Measurements from ENCODE around the gene MVP.
"Not testable (repeated sequence)": the region's sequence is repeated elsewhere in the genome, so short reads cannot be mapped to it uniquely, and the experiment has no call there.

Gene MVP

GRCh38 chr16:29815793-29816693 lies 4.2 kb upstream of the MVP start, which contains the start of gene PAGR1:
Gene PAGR1, plus strand, starts transcription at chr16:29816152. Its CDS starts 374 bp downstream, at chr16:29816526.
- peak; percentile 99 for DNase-seq (ENCODE audit: low read depth)

- DNase-seq (ENCODE audit: low read depth) = peak; percentile 52
Measured at GRCh38 chr16:29816694-29817441, 3.4 kb upstream of the MVP start.

GRCh38 chr16:29818082-29818481 lies 2.2 kb upstream of the MVP start:
- no peak for DNase-seq (ENCODE audit: low read depth)

GRCh38 chr16:29819506-29819905 lies 756 bp upstream of the MVP start:
- DNase-seq (ENCODE audit: low read depth) = no peak

- DNase-seq (ENCODE audit: low read depth) = no peak
Measured at GRCh38 chr16:29820730-29821642, 724 bp downstream of the MVP start.

GRCh38 chr16:29821643-29822115 lies 1.4 kb downstream of the MVP start:
- DNase-seq (ENCODE audit: low read depth) = no peak

GRCh38 chr16:29824589-29825144 lies 4.4 kb downstream of the MVP start:
- no peak for DNase-seq (ENCODE audit: low read depth)

- peak; percentile 52 for DNase-seq (ENCODE audit: low read depth)
Measured at GRCh38 chr16:29825145-29826044, 5.1 kb downstream of the MVP start.

GRCh38 chr16:29826342-29826695 lies 6.1 kb downstream of the MVP start:
- no peak for DNase-seq (ENCODE audit: low read depth)

- no peak for DNase-seq (ENCODE audit: low read depth)
Measured at GRCh38 chr16:29830774-29831173, 10.5 kb downstream of the MVP start.

GRCh38 chr16:29831490-29831889 lies 11.2 kb downstream of the MVP start:
- no peak for DNase-seq (ENCODE audit: low read depth)

- not testable (repeated sequence) for DNase-seq (ENCODE audit: low read depth)
Measured at GRCh38 chr16:29833219-29833618, 13.0 kb downstream of the MVP start.

GRCh38 chr16:29834079-29834478 lies 13.8 kb downstream of the MVP start:
- no peak for DNase-seq (ENCODE audit: low read depth)

GRCh38 chr16:29835926-29836325 lies 15.7 kb downstream of the MVP start:
- DNase-seq (ENCODE audit: low read depth) = no peak

- DNase-seq (ENCODE audit: low read depth) = no peak
Measured at GRCh38 chr16:29836623-29837022, 16.4 kb downstream of the MVP start.

- DNase-seq (ENCODE audit: low read depth) = no peak
Measured at GRCh38 chr16:29837841-29838240, 17.6 kb downstream of the MVP start.

GRCh38 chr16:29839822-29840221 lies 19.6 kb downstream of the MVP start:
- no peak for DNase-seq (ENCODE audit: low read depth)

- no peak for DNase-seq (ENCODE audit: low read depth)
Measured at GRCh38 chr16:29840240-29840639, 20.0 kb downstream of the MVP start.

GRCh38 chr16:29841631-29842030 lies 21.4 kb downstream of the MVP start:
- no peak for DNase-seq (ENCODE audit: low read depth)

GRCh38 chr16:29842732-29843346 lies 22.6 kb downstream of the MVP start:
- no peak for DNase-seq (ENCODE audit: low read depth)

Data from activated T-cell treated with anti-CD3 and anti-CD28 coated beads for 24 hours (primary cell).